ENCODE results near the gene OR2J2.
"Not testable (repeated sequence)": the region's sequence is repeated elsewhere in the genome, so short reads cannot be mapped to it uniquely, and the experiment has no call there.

OR2J2 gene

DNA sequence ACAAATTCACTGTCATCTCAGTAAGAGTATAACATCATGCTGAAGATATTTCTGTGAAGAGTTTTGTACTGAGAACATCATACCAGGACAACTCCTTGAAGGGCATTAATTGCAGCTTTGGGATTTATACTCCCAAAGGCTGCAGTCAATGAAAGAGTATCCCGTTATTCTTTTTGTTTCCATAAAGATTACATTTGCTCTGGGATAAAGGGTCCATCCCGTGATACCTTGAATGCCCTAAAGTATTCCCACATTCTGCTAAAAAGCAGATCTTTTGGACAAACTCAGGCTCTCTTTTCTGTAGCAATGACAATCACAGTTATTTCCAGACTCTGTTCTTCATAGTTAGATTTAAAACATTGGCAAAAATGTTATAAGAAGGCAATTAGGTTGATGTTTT is at the start of gene OR2J2:
OR2J2 (plus strand) TSS at position 301 of the 400 bp plus-strand sequence. CDS start 2,729 bp downstream, outside the sequence.
- in situ Hi-C loops (cut with HindIII; ENCODE audit: low sequenced_read_pairs); H3K4me3 ChIP-seq (ENCODE audit: low read depth, low read length); DNase-seq (ENCODE audit: low read depth): not testable (repeated sequence)

DNA sequence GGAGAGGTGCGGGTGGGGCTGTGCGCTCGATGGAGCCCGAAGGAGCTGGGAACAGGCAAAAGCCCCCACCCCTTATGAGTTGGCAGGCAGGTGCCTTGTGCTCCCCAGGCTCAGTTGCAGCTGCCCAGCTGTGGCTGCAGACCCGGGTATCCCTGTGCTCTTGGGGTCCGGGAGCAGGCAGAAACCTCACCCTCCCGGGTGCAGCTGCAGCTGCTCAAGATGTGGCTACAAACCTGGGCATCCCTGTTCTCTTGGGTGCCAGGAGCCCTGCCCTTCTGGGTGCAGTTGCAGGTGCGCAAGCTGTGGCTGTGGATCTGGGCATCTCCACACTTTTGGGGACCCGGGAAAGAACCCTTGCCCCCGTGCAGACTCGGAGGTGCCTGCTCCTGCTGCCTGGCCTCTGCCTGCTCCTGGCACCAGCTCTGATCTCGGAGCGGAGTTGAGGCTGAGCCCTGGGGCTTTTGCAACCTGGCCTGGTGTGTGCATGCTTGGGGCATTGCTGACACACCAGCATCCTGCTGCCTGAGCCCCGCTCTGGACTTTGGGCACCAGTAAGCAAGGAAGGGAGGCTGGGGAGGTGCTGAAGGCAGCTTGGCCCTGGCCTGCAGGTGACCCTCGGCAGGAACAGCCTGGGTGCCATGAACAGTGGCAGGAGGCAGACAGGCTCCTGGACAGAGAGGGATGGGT is 41.2 kb upstream of the OR2J2 start:
- TF ChIP-seq, protein P1, sequence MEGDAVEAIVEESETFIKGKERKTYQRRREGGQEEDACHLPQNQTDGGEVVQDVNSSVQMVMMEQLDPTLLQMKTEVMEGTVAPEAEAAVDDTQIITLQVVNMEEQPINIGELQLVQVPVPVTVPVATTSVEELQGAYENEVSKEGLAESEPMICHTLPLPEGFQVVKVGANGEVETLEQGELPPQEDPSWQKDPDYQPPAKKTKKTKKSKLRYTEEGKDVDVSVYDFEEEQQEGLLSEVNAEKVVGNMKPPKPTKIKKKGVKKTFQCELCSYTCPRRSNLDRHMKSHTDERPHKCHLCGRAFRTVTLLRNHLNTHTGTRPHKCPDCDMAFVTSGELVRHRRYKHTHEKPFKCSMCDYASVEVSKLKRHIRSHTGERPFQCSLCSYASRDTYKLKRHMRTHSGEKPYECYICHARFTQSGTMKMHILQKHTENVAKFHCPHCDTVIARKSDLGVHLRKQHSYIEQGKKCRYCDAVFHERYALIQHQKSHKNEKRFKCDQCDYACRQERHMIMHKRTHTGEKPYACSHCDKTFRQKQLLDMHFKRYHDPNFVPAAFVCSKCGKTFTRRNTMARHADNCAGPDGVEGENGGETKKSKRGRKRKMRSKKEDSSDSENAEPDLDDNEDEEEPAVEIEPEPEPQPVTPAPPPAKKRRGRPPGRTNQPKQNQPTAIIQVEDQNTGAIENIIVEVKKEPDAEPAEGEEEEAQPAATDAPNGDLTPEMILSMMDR (IDR thresholded peaks at IDR 0.05; ENCODE audit: low read depth, low read length, missing control alignments), result no peak
- in situ Hi-C loops (cut with HindIII; ENCODE audit: low sequenced_read_pairs), result no loop called here
- H3K4me3 ChIP-seq (ENCODE audit: low read depth, low read length), result no peak overlapping the region
- no peak for DNase-seq (ENCODE audit: low read depth)

DNA sequence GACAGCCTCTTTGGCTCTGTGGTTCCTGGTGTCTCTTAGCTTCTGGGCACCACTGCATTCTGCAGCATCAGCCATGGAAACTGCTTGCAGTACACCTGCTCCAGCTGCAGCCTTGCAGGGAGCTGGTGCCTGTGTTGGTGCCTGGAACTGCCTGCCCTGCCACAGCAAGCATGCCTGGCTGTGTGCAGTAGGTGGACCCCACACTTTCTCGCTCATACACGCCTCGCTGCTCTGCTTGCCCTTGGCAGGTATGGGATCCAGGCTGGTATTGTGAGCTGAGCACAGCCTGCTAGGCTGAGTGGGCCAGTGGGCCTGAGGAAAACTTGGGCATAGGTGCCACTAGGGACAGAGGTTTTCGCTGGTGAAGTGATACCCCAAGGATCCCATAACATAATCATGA is 40.1 kb upstream of the OR2J2 start:
- in situ Hi-C loops (cut with HindIII; ENCODE audit: low sequenced_read_pairs), result no loop called here
- DNase-seq (ENCODE audit: low read depth), result no peak
- no peak overlapping the region for H3K4me3 ChIP-seq (ENCODE audit: low read depth, low read length)
- TF ChIP-seq, protein P1 (IDR thresholded peaks at IDR 0.05; ENCODE audit: low read depth, low read length, missing control alignments), result no peak

DNA sequence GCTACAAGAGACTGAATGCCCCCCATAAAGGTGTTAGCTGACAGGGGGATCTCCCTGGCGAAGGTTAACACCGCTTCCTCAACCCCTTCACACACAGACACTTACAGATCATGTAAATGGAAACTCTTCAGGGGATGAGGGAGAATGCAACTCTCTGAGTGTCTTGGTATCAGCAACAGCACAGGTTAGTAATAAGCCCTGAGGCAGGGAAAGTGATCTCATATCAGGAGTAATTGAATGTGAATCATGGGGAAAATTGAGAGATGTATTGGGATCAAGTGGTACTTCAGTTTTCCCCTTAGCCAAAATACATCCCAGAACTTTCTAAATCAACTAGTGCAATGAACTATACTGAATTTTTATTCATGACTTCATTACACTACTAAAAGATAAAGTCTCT is 39.0 kb upstream of the OR2J2 start:
- H3K4me3 ChIP-seq (ENCODE audit: low read depth, low read length), result no peak overlapping the region
- TF ChIP-seq, protein P1 (IDR thresholded peaks at IDR 0.05; ENCODE audit: low read depth, low read length, missing control alignments), result no peak
- in situ Hi-C loops (cut with HindIII; ENCODE audit: low sequenced_read_pairs), result no loop called here
- DNase-seq (ENCODE audit: low read depth), result no peak

DNA sequence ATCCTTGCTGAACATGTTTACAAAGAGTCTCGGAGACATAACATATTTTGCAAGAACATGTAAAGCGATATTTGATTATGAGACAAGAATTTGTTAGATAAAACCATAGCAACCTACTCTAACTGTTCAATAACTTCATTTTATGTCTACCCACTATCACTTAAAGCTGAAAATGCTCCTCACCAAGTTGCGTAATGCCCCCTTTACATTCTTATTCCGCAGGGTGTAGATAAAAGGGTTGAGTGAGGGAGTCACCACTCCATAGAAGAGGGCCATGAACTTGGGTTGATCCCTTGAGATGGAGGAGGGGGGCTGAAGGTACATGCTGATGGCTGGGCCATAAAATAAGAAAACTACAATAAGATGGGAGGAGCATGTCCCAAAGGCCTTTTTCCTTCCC is 33.0 kb upstream of the OR2J2 start:
- in situ Hi-C loops (cut with HindIII; ENCODE audit: low sequenced_read_pairs), result no loop called here
- no peak overlapping the region for H3K4me3 ChIP-seq (ENCODE audit: low read depth, low read length)
- TF ChIP-seq, protein P1 (IDR thresholded peaks at IDR 0.05; ENCODE audit: low read depth, low read length, missing control alignments), result no peak
- no peak for DNase-seq (ENCODE audit: low read depth)

DNA sequence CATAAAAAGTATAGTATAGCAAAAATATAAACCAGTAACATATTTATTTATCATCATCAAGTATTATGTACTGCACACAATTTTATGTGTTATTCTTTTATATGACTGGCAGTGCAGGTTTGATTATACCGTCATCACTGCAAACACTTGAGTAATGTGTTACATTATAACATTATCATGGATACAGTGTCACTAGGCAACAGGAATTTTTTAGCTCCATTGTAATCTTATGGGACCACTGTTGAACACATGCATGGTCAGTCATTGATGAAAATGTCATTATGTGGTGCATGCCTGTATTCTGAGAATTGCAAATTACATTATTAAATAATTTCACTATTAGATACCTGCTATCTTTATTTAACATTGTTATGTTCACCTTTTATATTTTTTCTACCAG is 29.1 kb upstream of the OR2J2 start:
- TF ChIP-seq, protein P1 (IDR thresholded peaks at IDR 0.05; ENCODE audit: low read depth, low read length, missing control alignments), result no peak
- in situ Hi-C loops (cut with HindIII; ENCODE audit: low sequenced_read_pairs), result no loop called here
- no peak overlapping the region for H3K4me3 ChIP-seq (ENCODE audit: low read depth, low read length)
- no peak for DNase-seq (ENCODE audit: low read depth)

DNA sequence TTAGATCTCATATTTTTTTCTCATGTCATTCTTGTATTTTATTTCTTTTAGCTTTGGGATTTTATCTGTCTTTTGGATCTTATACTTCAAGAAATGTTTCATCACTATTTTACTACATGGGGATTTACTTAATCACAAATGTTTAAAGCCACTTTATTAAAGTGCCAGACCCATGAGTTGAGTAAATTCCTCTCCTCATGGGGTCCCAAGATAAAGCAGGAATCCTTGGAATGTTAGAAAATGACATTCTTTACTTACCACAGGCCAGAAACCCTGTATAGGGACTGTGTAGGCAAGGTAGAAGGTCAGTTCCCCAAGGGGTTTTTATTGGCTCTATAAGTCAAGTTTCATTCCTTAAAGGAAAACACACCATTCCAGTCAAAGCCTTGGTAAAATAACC is 28.4 kb upstream of the OR2J2 start:
- in situ Hi-C loops (cut with HindIII; ENCODE audit: low sequenced_read_pairs), result no loop called here
- DNase-seq (ENCODE audit: low read depth), result no peak
- no peak overlapping the region for H3K4me3 ChIP-seq (ENCODE audit: low read depth, low read length)
- TF ChIP-seq, protein P1 (IDR thresholded peaks at IDR 0.05; ENCODE audit: low read depth, low read length, missing control alignments), result no peak

All from astrocyte of the cerebellum (primary cell).